PFSK-1 (cell line): Measurements from ENCODE around the gene GRK2.

Experiments
- FOXP2 ChIP-seq: optimal IDR thresholded peaks from 2 replicates; pipeline ENCODE3; 2011; ENCODE audit warnings: borderline replicate concordance, control low read depth, inconsistent platforms; ENCODE audit not compliant: insufficient read depth; ENCODE audit errors: extremely low read length, extremely low read depth
- POLR2AphosphoS5 ChIP-seq: IDR thresholded peaks from 2 replicates; pipeline ENCODE4 v1.6.1; 2012; ENCODE audit warnings: low read depth, mild to moderate bottlenecking, control low read depth, low read length, moderate library complexity
- SIN3A ChIP-seq: IDR thresholded peaks from 2 replicates; pipeline ENCODE4 v1.6.1; 2012; ENCODE audit warnings: mild to moderate bottlenecking, low read length, moderate library complexity, borderline replicate concordance; ENCODE audit not compliant: insufficient read depth
- TAF1 ChIP-seq: IDR thresholded peaks from 2 replicates; pipeline ENCODE4 v1.6.1; 2012; ENCODE audit warnings: low read length, control low read depth, borderline replicate concordance; ENCODE audit not compliant: insufficient read depth
- TF ChIP-seq, protein P1 (sequence below), 2 experiments: IDR thresholded peaks; 2 replicates each; pipeline versions ENCODE4 v1.6.1 to v1.8.0; 2011 to 2012; ENCODE audit warnings: low read depth in 2 of 2, low read length in 2 of 2, control low read depth in 1 of 2, inconsistent platforms in 1 of 2, mild to moderate bottlenecking in 1 of 2, moderate library complexity in 1 of 2; ENCODE audit not compliant: insufficient read depth in 1 of 2

GRK2 gene

DNA sequence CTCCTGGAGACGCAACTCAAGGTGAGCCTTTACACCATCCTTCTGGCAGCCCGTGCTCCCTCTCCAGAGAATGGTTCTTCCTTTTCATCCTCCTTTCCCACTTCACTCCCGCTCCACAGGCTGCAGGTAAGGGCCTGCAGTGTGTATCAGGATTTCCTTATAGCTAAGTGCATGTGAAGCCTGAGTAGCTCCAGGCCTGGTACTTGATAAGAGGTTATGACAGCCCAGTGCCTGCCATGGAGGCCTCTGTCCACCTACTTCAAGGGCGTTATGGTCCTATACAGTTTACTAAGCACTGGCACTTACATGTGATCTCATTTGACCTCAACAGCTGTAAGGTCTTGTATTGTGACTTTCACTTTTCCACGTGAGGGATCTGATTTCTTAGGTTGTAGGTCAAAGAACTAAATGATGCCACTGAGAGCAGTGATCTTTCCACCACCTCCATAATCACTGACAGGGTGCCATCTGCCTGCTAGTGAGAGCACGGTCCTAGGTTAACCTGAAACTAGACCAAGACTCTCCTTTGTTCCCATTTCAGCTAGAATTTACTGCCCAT lies 55.1 kb downstream of the GRK2 start:
- TF ChIP-seq POLR2AphosphoS5: no peak

- TF ChIP-seq POLR2AphosphoS5: no peak
- no peak for TF ChIP-seq TAF1
- TF ChIP-seq FOXP2: no peak
- TF ChIP-seq, protein P1, sequence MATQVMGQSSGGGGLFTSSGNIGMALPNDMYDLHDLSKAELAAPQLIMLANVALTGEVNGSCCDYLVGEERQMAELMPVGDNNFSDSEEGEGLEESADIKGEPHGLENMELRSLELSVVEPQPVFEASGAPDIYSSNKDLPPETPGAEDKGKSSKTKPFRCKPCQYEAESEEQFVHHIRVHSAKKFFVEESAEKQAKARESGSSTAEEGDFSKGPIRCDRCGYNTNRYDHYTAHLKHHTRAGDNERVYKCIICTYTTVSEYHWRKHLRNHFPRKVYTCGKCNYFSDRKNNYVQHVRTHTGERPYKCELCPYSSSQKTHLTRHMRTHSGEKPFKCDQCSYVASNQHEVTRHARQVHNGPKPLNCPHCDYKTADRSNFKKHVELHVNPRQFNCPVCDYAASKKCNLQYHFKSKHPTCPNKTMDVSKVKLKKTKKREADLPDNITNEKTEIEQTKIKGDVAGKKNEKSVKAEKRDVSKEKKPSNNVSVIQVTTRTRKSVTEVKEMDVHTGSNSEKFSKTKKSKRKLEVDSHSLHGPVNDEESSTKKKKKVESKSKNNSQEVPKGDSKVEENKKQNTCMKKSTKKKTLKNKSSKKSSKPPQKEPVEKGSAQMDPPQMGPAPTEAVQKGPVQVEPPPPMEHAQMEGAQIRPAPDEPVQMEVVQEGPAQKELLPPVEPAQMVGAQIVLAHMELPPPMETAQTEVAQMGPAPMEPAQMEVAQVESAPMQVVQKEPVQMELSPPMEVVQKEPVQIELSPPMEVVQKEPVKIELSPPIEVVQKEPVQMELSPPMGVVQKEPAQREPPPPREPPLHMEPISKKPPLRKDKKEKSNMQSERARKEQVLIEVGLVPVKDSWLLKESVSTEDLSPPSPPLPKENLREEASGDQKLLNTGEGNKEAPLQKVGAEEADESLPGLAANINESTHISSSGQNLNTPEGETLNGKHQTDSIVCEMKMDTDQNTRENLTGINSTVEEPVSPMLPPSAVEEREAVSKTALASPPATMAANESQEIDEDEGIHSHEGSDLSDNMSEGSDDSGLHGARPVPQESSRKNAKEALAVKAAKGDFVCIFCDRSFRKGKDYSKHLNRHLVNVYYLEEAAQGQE (IDR thresholded peaks at IDR 0.05; ENCODE audit: insufficient read depth in 1 of 2, low read depth in 2 of 2, low read length in 2 of 2): no peak
- TF ChIP-seq SIN3A: no peak
Observed at GRCh38 chr11:67322049-67322448, 55.8 kb downstream of the GRK2 start.

GRCh38 chr11:67323526-67323925 lies 57.3 kb downstream of the GRK2 start:
- TF ChIP-seq, protein P1 (IDR thresholded peaks at IDR 0.05; ENCODE audit: insufficient read depth in 1 of 2, low read depth in 2 of 2, low read length in 2 of 2): no peak
- no peak for TF ChIP-seq TAF1

DNA sequence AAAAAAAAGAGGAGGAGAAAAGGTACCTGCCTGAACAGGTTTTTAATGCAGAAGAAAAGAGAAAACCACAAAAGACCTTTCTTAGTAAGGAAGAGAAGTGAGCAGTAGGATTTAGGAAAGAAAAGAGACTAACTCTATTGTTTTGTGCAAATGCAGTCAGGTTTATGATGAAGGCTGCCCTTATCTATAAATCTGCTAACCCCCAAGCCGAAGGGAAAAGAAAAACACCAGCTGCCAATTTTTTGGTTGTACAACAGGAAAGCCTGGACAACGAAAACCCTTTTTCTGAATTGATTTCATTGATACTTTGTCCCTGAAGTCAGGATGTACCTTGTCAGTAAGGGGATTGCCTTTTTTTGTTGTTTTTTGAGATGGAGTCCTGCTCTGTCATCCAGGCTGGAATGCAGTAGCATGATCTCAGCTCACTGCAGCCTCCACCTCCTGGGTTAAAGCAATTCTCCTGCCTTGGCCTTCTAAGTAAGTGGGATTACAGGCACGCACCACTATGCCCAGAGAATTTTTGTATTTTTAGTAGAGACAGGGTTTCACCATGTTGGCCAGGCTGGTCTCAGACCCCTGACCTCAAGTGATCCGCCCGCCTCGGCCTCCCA lies 65.9 kb downstream of the GRK2 start:
- TF ChIP-seq TAF1 (no peak), POLR2AphosphoS5 (no peak)
